Endodermal cell (in vitro differentiated cells): ENCODE measurements around the gene BCL11B. TPM values are rescaled to one million over a fixed set of nuclear protein-coding genes. Genes with fewer than 3 reads are reported as not detected.
A peak's percentile ranks its signal among the peaks of the same experiment; 100 is the strongest.

ENCODE experiments used
- DNase-seq: peaks from one replicate; pipeline ENCODE4 v3.0.0-alpha.2; 2017
- H3K27ac ChIP-seq: 2 replicates; pipeline ENCODE4 v1.5.1; 2013; ENCODE audit warnings: mild to moderate bottlenecking, low read depth, low read length, moderate library complexity
- H3K27me3 ChIP-seq: 2 replicates; pipeline ENCODE4 v1.6.1; 2013; ENCODE audit warnings: mild to moderate bottlenecking, low read length, moderate library complexity; ENCODE audit not compliant: insufficient read depth, control insufficient read depth, poor library complexity, severe bottlenecking
- H3K36me3 ChIP-seq: 2 replicates; pipeline ENCODE4 v1.7.0; 2013; ENCODE audit warnings: mild to moderate bottlenecking, low read length, moderate library complexity; ENCODE audit not compliant: control insufficient read depth, insufficient read depth
- H3K4me1 ChIP-seq: one replicate; pipeline ENCODE4 v1.7.0; 2013; ENCODE audit warnings: low read length; ENCODE audit not compliant: control insufficient read depth, insufficient read depth
- H3K4me3 ChIP-seq: 2 replicates; pipeline ENCODE4 v1.5.1; 2013; ENCODE audit warnings: mild to moderate bottlenecking, low read length, moderate library complexity
- H3K9ac ChIP-seq: 2 replicates; pipeline ENCODE4 v1.6.1; 2013; ENCODE audit warnings: mild to moderate bottlenecking, low read length, moderate library complexity; ENCODE audit not compliant: poor library complexity, severe bottlenecking; ENCODE audit errors: extremely low read depth
- H3K9me3 ChIP-seq: 2 replicates; pipeline ENCODE4 v1.6.1; 2013; ENCODE audit warnings: mild to moderate bottlenecking, low read length, moderate library complexity; ENCODE audit not compliant: control insufficient read depth
- H3K27ac Mint-ChIP-seq: 2 replicates; pipeline ENCODE4 v1.8.0; 2020; ENCODE audit warnings: mixed read lengths
- H3K27me3 Mint-ChIP-seq: 2 replicates; pipeline ENCODE4 v1.8.0; 2021; ENCODE audit warnings: mild to moderate bottlenecking, mixed read lengths; ENCODE audit not compliant: insufficient read depth
- H3K36me3 Mint-ChIP-seq: 2 replicates; pipeline ENCODE4 v1.8.0; 2020; ENCODE audit warnings: low read depth, mixed read lengths
- H3K4me1 Mint-ChIP-seq: 2 replicates; pipeline ENCODE4 v1.8.0; 2020; ENCODE audit warnings: mixed read lengths
- H3K4me3 Mint-ChIP-seq: 2 replicates; pipeline ENCODE4 v1.8.0; 2020; ENCODE audit warnings: mild to moderate bottlenecking, moderate library complexity, mixed read lengths
- H3K9me3 Mint-ChIP-seq: 2 replicates; pipeline ENCODE4 v1.8.0; 2020; ENCODE audit warnings: mild to moderate bottlenecking, mixed read lengths
- WGBS, 2 experiments: methylation state at CpG; one replicate each; pipeline versions ENCODE4 v1.1.5 to v1.1.7; 2013; ENCODE audit warnings: missing lambda C conversion rate in 2 of 2, mixed read lengths in 1 of 2; ENCODE audit not compliant: insufficient coverage in 1 of 2, insufficient read length in 1 of 2; 5-methylcytosine and 5-hydroxymethylcytosine counted together
- total RNA-seq, 2 donors: library from RNA; stranded (reverse); fragmentation: NEBNext Ultra II Directional in 1 of 2; extraction: Animal tissue kit (Norgen Biotek cat#: 25700) in 1 of 2; gene quantifications; 2 replicates in 1 of 2; 3 replicates in 1 of 2; pipeline ENCODE4 v1.2.1, GENCODE V29; 2021
- TF ChIP-seq, protein P1 (sequence below): fragments of 200-600 bp; sonication (generic); conservative IDR thresholded peaks from 2 replicates; pipeline ENCODE4 v1.5.0; 2021; ENCODE audit warnings: antibody characterized with exemption, mild to moderate bottlenecking

Gene BCL11B
- total RNA-seq, 2 donors from 2014 or later, result 5.7 to 6.0 TPM

DNA sequence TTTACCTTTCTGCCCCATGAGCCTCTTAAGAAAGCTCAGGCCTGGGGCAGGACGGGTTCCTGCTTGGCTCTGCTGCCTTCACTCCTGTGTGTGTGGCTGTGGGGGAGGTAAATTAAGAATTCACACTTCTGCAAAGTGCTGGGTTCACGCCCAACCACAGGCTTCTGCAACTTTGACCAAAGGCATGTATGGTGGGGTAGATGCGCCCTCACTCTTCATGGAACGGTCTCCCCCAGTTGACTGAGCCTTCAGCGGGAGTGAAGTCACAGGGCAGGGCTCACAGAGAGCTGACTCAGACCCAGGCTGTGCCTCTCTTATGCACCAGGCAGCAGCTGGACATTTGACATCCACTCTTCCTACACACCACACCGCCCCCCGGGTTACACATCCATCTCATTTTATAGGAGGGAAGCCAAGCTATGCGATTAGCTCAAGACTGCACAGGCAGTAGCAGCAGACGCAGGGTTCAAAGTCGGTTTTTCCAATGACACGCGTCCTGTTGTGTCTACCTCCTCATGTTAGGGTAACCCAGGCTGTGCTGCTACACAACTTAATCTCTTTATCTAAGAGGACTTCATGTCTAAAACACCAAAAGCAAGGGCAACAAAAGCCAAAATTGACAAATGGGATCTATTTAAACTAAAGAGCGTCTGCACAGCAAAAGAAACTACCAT is 15.4 kb upstream of the BCL11B start:
- Histone ChIP-seq H3K4me3 (no peak overlapping the region), H3K9me3 (no peaks in the 10 kb centered on the region), H3K27me3 (no peaks in the 10 kb centered on the region), H3K36me3 (no peaks in the 10 kb centered on the region), H3K27ac (no peak overlapping the region), H3K9ac (no peak overlapping the region), H3K4me1 (no peaks in the 10 kb centered on the region)
- Mint-ChIP-seq H3K27me3 (peaks cover 5% of the 10 kb centered on the region), H3K27ac (no peak overlapping the region), H3K9me3 (no peaks in the 10 kb centered on the region), H3K36me3 (no peaks in the 10 kb centered on the region), H3K4me1 (peaks cover 2% of the 10 kb centered on the region), H3K4me3 (no peak overlapping the region)
- TF ChIP-seq, protein P1, sequence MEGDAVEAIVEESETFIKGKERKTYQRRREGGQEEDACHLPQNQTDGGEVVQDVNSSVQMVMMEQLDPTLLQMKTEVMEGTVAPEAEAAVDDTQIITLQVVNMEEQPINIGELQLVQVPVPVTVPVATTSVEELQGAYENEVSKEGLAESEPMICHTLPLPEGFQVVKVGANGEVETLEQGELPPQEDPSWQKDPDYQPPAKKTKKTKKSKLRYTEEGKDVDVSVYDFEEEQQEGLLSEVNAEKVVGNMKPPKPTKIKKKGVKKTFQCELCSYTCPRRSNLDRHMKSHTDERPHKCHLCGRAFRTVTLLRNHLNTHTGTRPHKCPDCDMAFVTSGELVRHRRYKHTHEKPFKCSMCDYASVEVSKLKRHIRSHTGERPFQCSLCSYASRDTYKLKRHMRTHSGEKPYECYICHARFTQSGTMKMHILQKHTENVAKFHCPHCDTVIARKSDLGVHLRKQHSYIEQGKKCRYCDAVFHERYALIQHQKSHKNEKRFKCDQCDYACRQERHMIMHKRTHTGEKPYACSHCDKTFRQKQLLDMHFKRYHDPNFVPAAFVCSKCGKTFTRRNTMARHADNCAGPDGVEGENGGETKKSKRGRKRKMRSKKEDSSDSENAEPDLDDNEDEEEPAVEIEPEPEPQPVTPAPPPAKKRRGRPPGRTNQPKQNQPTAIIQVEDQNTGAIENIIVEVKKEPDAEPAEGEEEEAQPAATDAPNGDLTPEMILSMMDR, result no peak
- no peak for DNase-seq
- 92 to 95% methylated on average over 9 to 12 of the region's 13 CpGs for WGBS, 2 experiments

DNA sequence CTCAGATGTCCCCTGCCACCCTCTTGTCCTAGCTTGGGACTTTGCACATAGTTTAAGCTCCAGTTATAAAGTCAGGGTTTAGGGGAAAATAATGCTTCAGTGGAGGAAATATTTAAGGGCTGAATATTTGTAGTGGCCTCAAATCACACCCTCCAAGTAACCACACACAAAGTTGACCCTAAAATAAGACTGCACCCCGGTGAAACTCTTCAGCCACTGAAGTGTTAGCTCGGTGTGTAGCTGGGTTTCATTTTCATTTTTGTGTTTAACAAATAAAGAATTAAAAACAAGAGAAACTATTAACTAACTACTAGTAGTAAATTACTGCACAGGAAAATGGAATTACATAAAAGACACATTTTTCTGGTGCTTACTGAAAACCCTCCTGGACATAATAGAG is 14.8 kb upstream of the BCL11B start:
- Histone ChIP-seq H3K27me3 (no peaks in the 10 kb centered on the region), H3K4me1 (no peaks in the 10 kb centered on the region), H3K9me3 (no peaks in the 10 kb centered on the region), H3K27ac (no peak overlapping the region), H3K4me3 (no peak overlapping the region), H3K36me3 (no peaks in the 10 kb centered on the region), H3K9ac (no peak overlapping the region)
- H3K9me3 Mint-ChIP-seq, result no peaks in the 10 kb centered on the region
- H3K4me1 Mint-ChIP-seq, result peaks cover 2% of the 10 kb centered on the region
- WGBS, 2 experiments, result 77% methylated on average over 2 of the region's 2 CpGs; no CpG with 5 or more reads in 1 of the 2 experiments
- no peak for DNase-seq
- no peaks in the 10 kb centered on the region for H3K36me3 Mint-ChIP-seq
- no peak overlapping the region for H3K4me3 Mint-ChIP-seq
- H3K27ac Mint-ChIP-seq, result no peak overlapping the region
- TF ChIP-seq, protein P1, result no peak
- peaks cover 5% of the 10 kb centered on the region for H3K27me3 Mint-ChIP-seq

GRCh38 chr14:99284254-99285004 is 12.4 kb upstream of the BCL11B start:
- H3K4me1 Mint-ChIP-seq, result peaks cover 2% of the 10 kb centered on the region
- Histone ChIP-seq H3K36me3 (no peaks in the 10 kb centered on the region), H3K4me3 (no peak overlapping the region), H3K9ac (no peak overlapping the region), H3K27me3 (no peaks in the 10 kb centered on the region), H3K27ac (no peak overlapping the region), H3K9me3 (no peaks in the 10 kb centered on the region), H3K4me1 (no peaks in the 10 kb centered on the region)
- peak overlapping the region; percentile 66 for H3K27ac Mint-ChIP-seq
- TF ChIP-seq, protein P1, result no peak
- H3K4me3 Mint-ChIP-seq, result no peak overlapping the region
- H3K27me3 Mint-ChIP-seq, result peaks cover 5% of the 10 kb centered on the region
- peak; percentile 61 for DNase-seq
- 79 to 84% methylated on average over 18 of the region's 18 CpGs for WGBS, 2 experiments
- no peaks in the 10 kb centered on the region for H3K9me3 Mint-ChIP-seq
- H3K36me3 Mint-ChIP-seq, result no peaks in the 10 kb centered on the region
